Astrocyte (in vitro differentiated cells and primary cell): Measurements from ENCODE around the gene BORCS5. TPM values are rescaled to one million over a fixed set of nuclear protein-coding genes. Genes with fewer than 3 reads are reported as not detected.

Experiments
- DNase-seq: peaks from one replicate; pipeline ENCODE4 v3.0.0-alpha.2; 2010; ENCODE audit warnings: low read depth
- FAIRE-seq: peaks from 2 replicates; lab custom pipeline; 2011; peaks lifted over from hg19 to GRCh38; lab: Jason Lieb, UNC
- H2AFZ ChIP-seq: 2 replicates; pipeline ENCODE4 v1.6.0; 2012; ENCODE audit warnings: low read depth, low read length, inconsistent platforms
- H3K27ac ChIP-seq: 2 replicates; pipeline ENCODE4 v1.5.1; 2011; ENCODE audit warnings: low read depth, low read length, inconsistent platforms
- H3K27me3 ChIP-seq: 2 replicates; pipeline ENCODE4 v1.6.0; 2011; ENCODE audit warnings: low read length, inconsistent platforms; ENCODE audit not compliant: insufficient read depth
- H3K36me3 ChIP-seq: 2 replicates; pipeline ENCODE4 v1.5.1; 2011; ENCODE audit warnings: low read length, inconsistent platforms; ENCODE audit not compliant: insufficient read depth
- H3K4me1 ChIP-seq: 2 replicates; pipeline ENCODE4 v1.5.1; 2011; ENCODE audit warnings: low read length, inconsistent platforms; ENCODE audit not compliant: insufficient read depth
- H3K4me2 ChIP-seq: 2 replicates; pipeline ENCODE4 v1.6.0; 2012; ENCODE audit warnings: low read length, inconsistent platforms
- H3K4me3 ChIP-seq: 2 replicates; pipeline ENCODE4 v1.5.1; 2011; ENCODE audit warnings: low read depth, mild to moderate bottlenecking, low read length, inconsistent platforms; ENCODE audit not compliant: insufficient read depth
- H3K79me2 ChIP-seq: 2 replicates; pipeline ENCODE4 v1.6.0; 2012; ENCODE audit warnings: mild to moderate bottlenecking, low read length, inconsistent platforms; ENCODE audit not compliant: insufficient read depth
- H3K9ac ChIP-seq: 2 replicates; pipeline ENCODE4 v1.6.0; 2012; ENCODE audit warnings: mild to moderate bottlenecking, low read length, inconsistent platforms
- H3K9me3 ChIP-seq: 2 replicates; pipeline ENCODE4 v1.5.1; 2012; ENCODE audit warnings: low read depth, mild to moderate bottlenecking, low read length, inconsistent platforms; ENCODE audit not compliant: insufficient read depth
- H4K20me1 ChIP-seq: 2 replicates; pipeline ENCODE4 v1.6.0; 2012; ENCODE audit warnings: low read length, inconsistent platforms; ENCODE audit not compliant: insufficient read depth
- H3K27ac Mint-ChIP-seq: one replicate; pipeline ENCODE4 v1.8.0; 2021; ENCODE audit warnings: mild to moderate bottlenecking, mixed read lengths; ENCODE audit not compliant: unreplicated experiment
- H3K27me3 Mint-ChIP-seq: one replicate; pipeline ENCODE4 v1.8.0; 2021; ENCODE audit warnings: low read depth, mixed read lengths; ENCODE audit not compliant: unreplicated experiment
- H3K36me3 Mint-ChIP-seq: one replicate; pipeline ENCODE4 v1.8.0; 2021; ENCODE audit warnings: low read depth, mixed read lengths; ENCODE audit not compliant: unreplicated experiment
- H3K4me1 Mint-ChIP-seq: one replicate; pipeline ENCODE4 v1.8.0; 2021; ENCODE audit warnings: low read depth, mixed read lengths; ENCODE audit not compliant: unreplicated experiment
- H3K4me3 Mint-ChIP-seq: one replicate; pipeline ENCODE4 v1.8.0; 2021; ENCODE audit warnings: mild to moderate bottlenecking, moderate library complexity, mixed read lengths; ENCODE audit not compliant: unreplicated experiment
- H3K9me3 Mint-ChIP-seq: one replicate; pipeline ENCODE4 v1.8.0; 2021; ENCODE audit warnings: mild to moderate bottlenecking, mixed read lengths; ENCODE audit not compliant: unreplicated experiment
- EZH2 ChIP-seq: IDR thresholded peaks from 2 replicates; pipeline ENCODE4 v1.6.1; 2012; ENCODE audit warnings: mild to moderate bottlenecking, low read length, inconsistent platforms; ENCODE audit not compliant: insufficient read depth
- total RNA-seq: library from RNA; stranded (reverse); gene quantifications from 2 replicates; pipeline ENCODE4 v1.2.1, GENCODE V29; 2021
- TF ChIP-seq, protein P1 (sequence below): IDR thresholded peaks from 2 replicates; pipeline ENCODE4 v1.5.1; 2011; ENCODE audit warnings: low read depth, mild to moderate bottlenecking, inconsistent platforms, low read length, moderate library complexity; ENCODE audit not compliant: insufficient read depth

Gene BORCS5
- total RNA-seq, 1 donor from 2014 or later = 8.1 TPM

DNA sequence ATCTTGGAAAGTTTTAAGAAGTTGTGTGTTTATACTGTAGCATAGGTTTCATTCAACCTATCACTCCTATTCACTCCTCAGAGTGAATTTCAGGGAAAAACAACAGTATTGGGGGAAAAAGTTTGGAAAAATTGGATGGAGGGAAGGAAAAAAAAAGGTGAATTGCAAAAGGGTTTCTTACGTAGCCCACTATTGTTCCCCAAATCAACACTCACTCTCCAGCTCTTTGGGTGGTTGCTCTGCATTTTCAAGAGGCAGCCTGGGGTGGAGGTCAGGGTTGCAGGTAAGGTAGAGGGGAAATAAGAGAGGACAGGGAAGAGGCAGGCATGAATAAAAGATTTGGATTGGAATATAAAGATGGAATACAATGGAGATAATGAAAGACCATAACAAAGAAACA lies 42.3 kb downstream of the BORCS5 start:
- no peak overlapping the region for H2AFZ ChIP-seq
- no peak overlapping the region for H3K27ac Mint-ChIP-seq
- no peaks in the 10 kb centered on the region for H3K9me3 ChIP-seq
- no peaks in the 10 kb centered on the region for H3K9me3 Mint-ChIP-seq
- H3K27me3 ChIP-seq = no peaks in the 10 kb centered on the region
- no peak overlapping the region for H3K9ac ChIP-seq
- no peak overlapping the region for H3K4me2 ChIP-seq
- peaks cover 17% of the 10 kb centered on the region for H3K4me1 ChIP-seq
- H3K4me3 ChIP-seq = no peak overlapping the region
- FAIRE-seq (no peak), DNase-seq (no peak)
- no peaks in the 10 kb centered on the region for H3K36me3 ChIP-seq
- no peaks in the 10 kb centered on the region for H3K27me3 Mint-ChIP-seq
- TF ChIP-seq, protein P1, sequence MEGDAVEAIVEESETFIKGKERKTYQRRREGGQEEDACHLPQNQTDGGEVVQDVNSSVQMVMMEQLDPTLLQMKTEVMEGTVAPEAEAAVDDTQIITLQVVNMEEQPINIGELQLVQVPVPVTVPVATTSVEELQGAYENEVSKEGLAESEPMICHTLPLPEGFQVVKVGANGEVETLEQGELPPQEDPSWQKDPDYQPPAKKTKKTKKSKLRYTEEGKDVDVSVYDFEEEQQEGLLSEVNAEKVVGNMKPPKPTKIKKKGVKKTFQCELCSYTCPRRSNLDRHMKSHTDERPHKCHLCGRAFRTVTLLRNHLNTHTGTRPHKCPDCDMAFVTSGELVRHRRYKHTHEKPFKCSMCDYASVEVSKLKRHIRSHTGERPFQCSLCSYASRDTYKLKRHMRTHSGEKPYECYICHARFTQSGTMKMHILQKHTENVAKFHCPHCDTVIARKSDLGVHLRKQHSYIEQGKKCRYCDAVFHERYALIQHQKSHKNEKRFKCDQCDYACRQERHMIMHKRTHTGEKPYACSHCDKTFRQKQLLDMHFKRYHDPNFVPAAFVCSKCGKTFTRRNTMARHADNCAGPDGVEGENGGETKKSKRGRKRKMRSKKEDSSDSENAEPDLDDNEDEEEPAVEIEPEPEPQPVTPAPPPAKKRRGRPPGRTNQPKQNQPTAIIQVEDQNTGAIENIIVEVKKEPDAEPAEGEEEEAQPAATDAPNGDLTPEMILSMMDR = no peak
- no peak for TF ChIP-seq EZH2
- H3K4me3 Mint-ChIP-seq = no peak overlapping the region
- peak overlapping the region; percentile 65 for H3K27ac ChIP-seq
- peaks cover 11% of the 10 kb centered on the region for H3K4me1 Mint-ChIP-seq
- H3K79me2 ChIP-seq = no peaks in the 10 kb centered on the region
- H3K36me3 Mint-ChIP-seq = peaks cover 2% of the 10 kb centered on the region
- H4K20me1 ChIP-seq = no peaks in the 10 kb centered on the region

DNA sequence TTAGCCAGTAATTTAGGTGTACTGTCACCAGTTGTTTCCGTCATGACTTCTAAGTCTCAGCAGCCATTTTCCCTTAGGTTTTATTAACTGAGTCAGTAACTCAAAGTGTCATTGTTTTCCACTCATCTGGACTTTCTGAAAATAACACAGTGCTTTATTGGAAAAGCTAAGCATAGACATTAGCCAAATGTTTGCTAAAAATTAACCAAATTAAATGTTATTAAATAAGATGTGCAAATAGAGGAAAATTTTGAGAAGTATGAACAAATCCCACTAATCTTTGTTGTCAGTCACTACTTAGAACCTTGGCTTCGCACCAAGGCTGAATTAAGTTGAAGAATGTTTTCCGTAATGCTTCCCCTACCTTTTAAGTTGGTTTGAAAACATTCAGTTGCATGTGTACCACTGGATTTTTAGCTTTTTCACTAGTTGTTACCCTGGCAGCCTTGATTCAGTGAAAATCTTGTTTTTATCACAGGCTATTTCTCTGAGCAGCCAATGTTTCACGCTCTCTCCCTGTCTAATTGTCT lies 43.0 kb downstream of the BORCS5 start:
- Mint-ChIP-seq H3K4me3 (no peak overlapping the region), H3K36me3 (peaks cover 2% of the 10 kb centered on the region), H3K9me3 (no peaks in the 10 kb centered on the region), H3K27me3 (no peaks in the 10 kb centered on the region), H3K4me1 (peaks cover 11% of the 10 kb centered on the region), H3K27ac (no peak overlapping the region)
- Histone ChIP-seq H4K20me1 (no peaks in the 10 kb centered on the region), H3K27ac (no peak overlapping the region), H3K36me3 (no peaks in the 10 kb centered on the region), H3K9me3 (no peaks in the 10 kb centered on the region), H3K27me3 (no peaks in the 10 kb centered on the region), H2AFZ (no peak overlapping the region), H3K4me1 (peaks cover 17% of the 10 kb centered on the region), H3K4me2 (no peak overlapping the region), H3K79me2 (no peaks in the 10 kb centered on the region), H3K4me3 (no peak overlapping the region), H3K9ac (no peak overlapping the region)
- DNase-seq (no peak), FAIRE-seq (no peak)
- TF ChIP-seq, protein P1 = no peak
- no peak for TF ChIP-seq EZH2

DNA sequence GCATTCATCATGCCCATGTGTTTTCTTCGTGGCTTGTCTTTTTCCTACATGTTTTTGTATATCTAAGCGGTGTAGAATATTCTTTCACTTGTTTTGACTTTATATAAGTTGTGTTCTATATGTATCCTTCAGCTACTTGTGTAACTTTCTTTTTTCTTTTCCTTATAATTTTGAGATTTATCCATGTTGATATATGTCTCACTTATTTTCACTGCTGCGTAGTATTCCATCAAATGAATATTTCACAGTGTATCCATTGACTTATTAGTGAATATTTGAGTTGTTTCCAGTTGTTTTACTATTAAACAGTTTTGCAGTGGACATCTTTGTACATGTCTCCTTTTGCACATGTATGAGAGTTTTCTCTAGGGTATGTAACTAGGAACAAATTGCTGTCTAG lies 43.9 kb downstream of the BORCS5 start:
- no peak overlapping the region for H3K4me3 Mint-ChIP-seq
- H3K27ac ChIP-seq = no peak overlapping the region
- H3K36me3 ChIP-seq = no peaks in the 10 kb centered on the region
- H3K4me2 ChIP-seq = no peak overlapping the region
- H2AFZ ChIP-seq = no peak overlapping the region
- H3K4me1 Mint-ChIP-seq = peaks cover 11% of the 10 kb centered on the region
- no peak overlapping the region for H3K27ac Mint-ChIP-seq
- H4K20me1 ChIP-seq = no peaks in the 10 kb centered on the region
- H3K9me3 ChIP-seq = no peaks in the 10 kb centered on the region
- no peaks in the 10 kb centered on the region for H3K9me3 Mint-ChIP-seq
- no peak for TF ChIP-seq EZH2
- TF ChIP-seq, protein P1 = no peak
- H3K9ac ChIP-seq = no peak overlapping the region
- H3K4me1 ChIP-seq = peaks cover 17% of the 10 kb centered on the region
- H3K4me3 ChIP-seq = no peak overlapping the region
- H3K27me3 ChIP-seq = no peaks in the 10 kb centered on the region
- FAIRE-seq = no peak
- no peaks in the 10 kb centered on the region for H3K79me2 ChIP-seq
- no peak for DNase-seq
- H3K27me3 Mint-ChIP-seq = no peaks in the 10 kb centered on the region
- H3K36me3 Mint-ChIP-seq = no peaks in the 10 kb centered on the region
